K562 (cell line): ENCODE measurements around the gene MANBA. TPM values are rescaled to one million over a fixed set of nuclear protein-coding genes. Genes with fewer than 3 reads are reported as not detected.
A peak's percentile ranks its signal among the peaks of the same experiment; 100 is the strongest.

ENCODE experiments used
- CEBPB ChIP-seq: fragments of 450-650 bp; IDR thresholded peaks from 2 replicates; pipeline ENCODE4 v1.6.1; 2016; ENCODE audit warnings: missing genetic modification characterization, missing compliant biosample characterization
- EWSR1 ChIP-seq: fragments of 450-650 bp; IDR thresholded peaks from 2 replicates; pipeline ENCODE4 v1.6.1; 2018; ENCODE audit warnings: borderline replicate concordance, mild to moderate bottlenecking, low read depth, moderate library complexity; ENCODE audit not compliant: partially characterized antibody
- GATAD2A ChIP-seq: fragments of 450-650 bp; IDR thresholded peaks from 2 replicates; pipeline ENCODE4 v1.6.1; 2017
- HDAC6 ChIP-seq: IDR thresholded peaks from 2 replicates; pipeline ENCODE4 v1.6.1; 2012; ENCODE audit warnings: low read depth, mild to moderate bottlenecking, control low read depth, inconsistent platforms, low read length, moderate library complexity
- IFI16 ChIP-seq: fragments of 250-450 bp; sonication (Bioruptor Pico); IDR thresholded peaks from 2 replicates; pipeline ENCODE4 v2.1.2; 2022; ENCODE audit warnings: mild to moderate bottlenecking, inconsistent platforms
- MAZ ChIP-seq, 2 experiments: fragments of 450-650 bp in 1 of 2; sonication (generic) in 1 of 2; formaldehyde crosslinking; IDR thresholded peaks in 1 of 2; conservative IDR thresholded peaks in 1 of 2; 2 replicates each; pipeline versions ENCODE4 v1.4.0 to v1.5.0; 2020; ENCODE audit warnings: mild to moderate bottlenecking in 1 of 2, missing genetic modification reagents in 1 of 2
- MEF2A ChIP-seq: IDR thresholded peaks from 2 replicates; pipeline ENCODE4 v1.6.1; 2011; ENCODE audit warnings: low read depth, mild to moderate bottlenecking, low read length, moderate library complexity; ENCODE audit not compliant: control insufficient read depth
- PCBP1 ChIP-seq: fragments of 200-400 bp; formaldehyde crosslinking; IDR thresholded peaks from 2 replicates; pipeline ENCODE4 v1.6.1; 2018; ENCODE audit warnings: mild to moderate bottlenecking, low read depth, low read length; ENCODE audit not compliant: poor library complexity, severe bottlenecking
- RBM39 ChIP-seq: fragments of 200-400 bp; formaldehyde crosslinking; optimal IDR thresholded peaks from 2 replicates; pipeline ENCODE3; 2018; ENCODE audit warnings: low read depth, low read length
- SIN3B ChIP-seq: fragments of 450-650 bp; IDR thresholded peaks from 2 replicates; pipeline ENCODE4 v1.6.1; 2017; ENCODE audit warnings: low read depth, mild to moderate bottlenecking, moderate library complexity
- SIX5 ChIP-seq, 2 experiments: IDR thresholded peaks; 2 replicates each; pipeline ENCODE4 v1.6.1; 2011; ENCODE audit warnings: low read length in 2 of 2, borderline replicate concordance in 1 of 2, low read depth in 1 of 2, mild to moderate bottlenecking in 1 of 2, moderate library complexity in 1 of 2; ENCODE audit not compliant: insufficient read depth in 1 of 2
- TAF7 ChIP-seq: fragments of 450-650 bp; IDR thresholded peaks from 2 replicates; pipeline ENCODE4 v1.6.1; 2016; ENCODE audit warnings: missing genetic modification characterization, missing compliant biosample characterization
- U2AF2 ChIP-seq: fragments of 200-400 bp; formaldehyde crosslinking; optimal IDR thresholded peaks from 2 replicates; pipeline ENCODE3; 2017; ENCODE audit warnings: low read depth, mild to moderate bottlenecking, low read length
- ZNF133 ChIP-seq: fragments of 250-450 bp; sonication (Bioruptor Pico); IDR thresholded peaks from 2 replicates; pipeline ENCODE4 v1.4.0; 2020; ENCODE audit warnings: mild to moderate bottlenecking
- ZNF436 ChIP-seq: fragments of 250-450, 450-650 bp; sonication (Bioruptor Pico); formaldehyde crosslinking; IDR thresholded peaks from 2 replicates; pipeline ENCODE4 v1.7.0; 2020; ENCODE audit warnings: mild to moderate bottlenecking
- ZNF57 ChIP-seq: fragments of 450-650 bp; formaldehyde crosslinking; IDR thresholded peaks from 2 replicates; pipeline ENCODE4 v1.4.0; 2020; ENCODE audit warnings: mild to moderate bottlenecking, moderate library complexity
- polyA plus RNA-seq, 8 experiments: library from polyadenylated mRNA; depleted of rRNA in 4 of 8; stranded (reverse) in 5 of 8; unstranded in 3 of 8; fragments of >200 nt; fragmentation: Nextera tagmentation in 2 of 8; fragmentation: Illumina TruSeq in 1 of 8; extraction: Ambion mirVana in 2 of 8; extraction: Trizol in 1 of 8; gene quantifications; 2 replicates each; pipeline versions ENCODE4 v1.2.1 to v1.2.3, GENCODE V29; 2011 to 2014; ENCODE audit warnings: inconsistent platforms in 1 of 8, missing spikeins in 1 of 8
- total RNA-seq, 7 experiments: library from RNA; depleted of rRNA in 6 of 7; stranded (reverse); fragments of >200 nt in 6 of 7; fragmentation: Illumina TruSeq in 2 of 7; extraction: Trizol in 2 of 7; gene quantifications; 2 replicates each; pipeline versions ENCODE4 v1.2.1 to v1.2.3, GENCODE V29; 2011 to 2021; ENCODE audit warnings: low replicate concordance in 1 of 7
- TF ChIP-seq, protein P1 (sequence below): fragments of 250-450 bp; sonication (Bioruptor Pico); IDR thresholded peaks from 2 replicates; pipeline ENCODE4 v1.5.0; 2021; ENCODE audit warnings: mild to moderate bottlenecking, borderline replicate concordance
- TF ChIP-seq, protein P2 (sequence below): IDR thresholded peaks from 2 replicates; pipeline ENCODE4 v1.6.1; 2011; ENCODE audit warnings: borderline replicate concordance, low read depth, mild to moderate bottlenecking, moderate library complexity, low read length; ENCODE audit not compliant: insufficient read depth, poor library complexity, severe bottlenecking
- TF ChIP-seq, protein P3 (sequence below): fragments of 250-450 bp; sonication (Bioruptor Pico); IDR thresholded peaks from 2 replicates; pipeline ENCODE4 v1.5.0; 2021; ENCODE audit warnings: mild to moderate bottlenecking, moderate library complexity

The MANBA gene
- total and polyA plus RNA-seq, 9 of the 15 experiments (the other 6 are each of a cell fraction or from before 2014, with no cell fraction given), result 1.8 to 12.9 (median 7.7) TPM

DNA sequence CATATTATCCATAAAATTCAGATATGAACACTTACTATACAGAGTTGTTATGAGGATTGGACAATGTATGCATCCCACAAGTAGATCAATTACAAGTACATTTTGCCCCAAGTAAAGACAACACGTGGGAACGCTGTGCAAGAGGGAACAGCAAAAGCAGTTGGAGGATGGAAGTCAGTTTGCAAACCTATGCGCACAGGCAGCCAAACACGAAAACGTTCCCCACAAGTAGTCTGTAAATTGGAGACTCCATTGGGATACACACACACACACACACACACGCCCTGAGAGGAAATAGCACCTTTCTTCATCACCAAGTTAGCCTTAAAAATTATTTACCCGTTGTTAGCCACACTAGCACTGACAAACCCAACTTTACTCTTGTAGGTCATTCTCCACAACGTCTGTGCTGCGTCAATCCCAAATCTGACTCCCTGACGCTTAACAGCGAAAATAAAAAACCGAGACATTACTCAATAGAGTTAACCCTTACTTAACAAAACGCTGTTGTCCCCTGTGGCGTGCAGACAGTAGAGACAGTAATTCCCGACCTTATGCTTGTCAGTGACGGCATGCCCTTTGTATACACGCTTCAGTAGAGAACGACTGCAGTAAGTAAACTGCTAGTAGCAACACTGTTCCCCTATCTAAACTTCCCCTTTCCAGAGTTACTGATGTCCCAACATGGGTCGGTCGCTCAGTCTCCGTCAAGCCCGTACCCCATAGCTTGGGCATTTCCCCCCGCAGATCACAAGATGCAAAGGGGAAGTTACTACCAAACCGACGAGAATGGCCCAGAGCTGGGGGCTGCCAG is 730 bp downstream of the MANBA start (continued):
- TF ChIP-seq, protein P1, sequence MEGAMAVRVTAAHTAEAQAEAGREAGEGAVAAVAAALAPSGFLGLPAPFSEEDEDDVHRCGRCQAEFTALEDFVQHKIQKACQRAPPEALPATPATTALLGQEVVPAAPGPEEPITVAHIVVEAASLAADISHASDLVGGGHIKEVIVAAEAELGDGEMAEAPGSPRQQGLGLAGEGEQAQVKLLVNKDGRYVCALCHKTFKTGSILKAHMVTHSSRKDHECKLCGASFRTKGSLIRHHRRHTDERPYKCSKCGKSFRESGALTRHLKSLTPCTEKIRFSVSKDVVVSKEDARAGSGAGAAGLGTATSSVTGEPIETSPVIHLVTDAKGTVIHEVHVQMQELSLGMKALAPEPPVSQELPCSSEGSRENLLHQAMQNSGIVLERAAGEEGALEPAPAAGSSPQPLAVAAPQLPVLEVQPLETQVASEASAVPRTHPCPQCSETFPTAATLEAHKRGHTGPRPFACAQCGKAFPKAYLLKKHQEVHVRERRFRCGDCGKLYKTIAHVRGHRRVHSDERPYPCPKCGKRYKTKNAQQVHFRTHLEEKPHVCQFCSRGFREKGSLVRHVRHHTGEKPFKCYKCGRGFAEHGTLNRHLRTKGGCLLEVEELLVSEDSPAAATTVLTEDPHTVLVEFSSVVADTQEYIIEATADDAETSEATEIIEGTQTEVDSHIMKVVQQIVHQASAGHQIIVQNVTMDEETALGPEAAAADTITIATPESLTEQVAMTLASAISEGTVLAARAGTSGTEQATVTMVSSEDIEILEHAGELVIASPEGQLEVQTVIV (CRISPR knock-in tag), result no peak
- TF ChIP-seq MAZ (CRISPR knock-in tag; conservative IDR thresholded peaks at IDR 0.05 in 1 of 2, IDR thresholded peaks at IDR 0.05 in 1 of 2), result no peak
- no peak for TF ChIP-seq TAF7 (tag)
- TF ChIP-seq PCBP1, result no peak
- no peak for TF ChIP-seq U2AF2
- no peak for TF ChIP-seq HDAC6
- TF ChIP-seq MEF2A, result no peak
- TF ChIP-seq, protein P2, sequence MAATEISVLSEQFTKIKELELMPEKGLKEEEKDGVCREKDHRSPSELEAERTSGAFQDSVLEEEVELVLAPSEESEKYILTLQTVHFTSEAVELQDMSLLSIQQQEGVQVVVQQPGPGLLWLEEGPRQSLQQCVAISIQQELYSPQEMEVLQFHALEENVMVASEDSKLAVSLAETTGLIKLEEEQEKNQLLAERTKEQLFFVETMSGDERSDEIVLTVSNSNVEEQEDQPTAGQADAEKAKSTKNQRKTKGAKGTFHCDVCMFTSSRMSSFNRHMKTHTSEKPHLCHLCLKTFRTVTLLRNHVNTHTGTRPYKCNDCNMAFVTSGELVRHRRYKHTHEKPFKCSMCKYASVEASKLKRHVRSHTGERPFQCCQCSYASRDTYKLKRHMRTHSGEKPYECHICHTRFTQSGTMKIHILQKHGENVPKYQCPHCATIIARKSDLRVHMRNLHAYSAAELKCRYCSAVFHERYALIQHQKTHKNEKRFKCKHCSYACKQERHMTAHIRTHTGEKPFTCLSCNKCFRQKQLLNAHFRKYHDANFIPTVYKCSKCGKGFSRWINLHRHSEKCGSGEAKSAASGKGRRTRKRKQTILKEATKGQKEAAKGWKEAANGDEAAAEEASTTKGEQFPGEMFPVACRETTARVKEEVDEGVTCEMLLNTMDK, result no peak
- no peak for TF ChIP-seq SIX5 (IDR thresholded peaks at IDR 0.05; ENCODE audit: borderline replicate concordance in 1 of 2, insufficient read depth in 1 of 2, low read depth in 1 of 2, low read length in 2 of 2)
- no peak for TF ChIP-seq GATAD2A
- TF ChIP-seq EWSR1, result no peak
- peak; percentile 69 for TF ChIP-seq CEBPB
- no peak for TF ChIP-seq IFI16
- TF ChIP-seq, protein P3, sequence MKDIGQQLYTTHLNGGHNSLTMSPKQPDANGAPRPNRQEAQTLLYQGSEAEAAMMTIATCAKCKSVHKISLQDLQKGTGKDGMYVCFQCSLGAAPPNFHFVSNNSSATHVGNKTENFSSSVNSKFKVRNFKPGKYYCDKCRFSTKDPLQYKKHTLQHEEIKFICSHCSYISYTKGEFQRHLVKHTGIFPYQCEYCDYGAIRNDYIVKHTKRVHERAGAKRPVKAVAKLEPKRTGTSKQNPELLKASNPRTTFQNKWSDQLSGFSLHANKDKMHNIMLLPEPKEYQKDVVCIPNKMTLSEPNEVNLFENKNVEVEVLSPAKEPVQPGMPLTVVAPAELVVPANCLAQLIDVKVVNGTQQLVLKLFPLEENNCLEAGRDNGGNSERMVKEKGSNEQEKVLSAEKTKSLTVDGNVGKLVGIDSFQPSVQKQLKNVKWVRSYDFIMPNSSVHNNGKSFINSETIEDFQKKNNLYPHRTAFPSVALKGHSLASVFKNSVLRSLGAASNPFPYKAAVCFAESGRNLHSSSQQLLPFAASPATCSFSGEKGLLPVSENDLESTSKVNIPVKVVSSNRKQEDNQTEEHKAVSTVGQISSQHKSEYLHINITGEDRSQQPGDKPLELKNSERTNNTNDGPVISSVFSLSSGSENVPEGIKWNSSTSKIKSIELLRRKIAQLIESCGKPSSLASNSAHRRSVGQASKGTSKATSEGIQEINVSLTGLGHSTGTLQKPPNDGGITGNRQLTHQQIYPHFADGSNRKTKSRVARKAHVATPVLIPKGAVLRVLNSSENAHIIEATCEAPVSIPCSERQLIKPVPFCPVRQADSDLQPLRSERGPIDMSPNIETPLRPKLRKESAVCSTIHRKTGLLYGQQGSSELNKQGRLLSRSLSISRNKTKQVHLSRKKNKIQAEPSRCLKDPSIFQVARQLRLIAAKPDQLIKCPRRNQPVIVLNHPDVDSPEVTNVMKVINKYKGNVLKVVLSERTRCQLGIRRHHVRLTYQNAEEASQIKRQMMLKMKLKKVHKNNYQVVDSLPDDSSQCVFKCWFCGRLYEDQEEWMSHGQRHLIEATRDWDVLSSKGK (CRISPR knock-in tag), result no peak
- no peak for TF ChIP-seq ZNF436 (CRISPR knock-in tag)
- TF ChIP-seq SIN3B, result no peak
- no peak for TF ChIP-seq ZNF133 (CRISPR knock-in tag)
- TF ChIP-seq RBM39, result no peak
- TF ChIP-seq ZNF57 (CRISPR knock-in tag), result no peak
